Activated B cell treated with CpG ODN at 0.5 μM for 24 hours (primary cell): ENCODE results near the gene CROCC2. TPM values are rescaled to one million over a fixed set of nuclear protein-coding genes. Genes with fewer than 3 reads are reported as not detected.

ENCODE experiments used
- ATAC-seq: fragments of 200-7000 bp; cut with Tn5 transposase; one replicate; pipeline ENCODE4 v1.10.0; 2021; ENCODE audit warnings: low read depth, mild to moderate bottlenecking, moderate library complexity
- CTCF ChIA-PET: fragments of 350-600 bp; sonication (Branson Sonifier 250); formaldehyde crosslinking; loops from one replicate; lab custom pipeline; 2021; ENCODE audit warnings: antibody characterized with exemption; lab: Charles Lee
- POLR2A ChIA-PET: fragments of 350-600 bp; sonication (Branson Sonifier 250); formaldehyde crosslinking; loops from one replicate; lab custom pipeline; 2021; ENCODE audit warnings: antibody characterized with exemption; lab: Charles Lee
- DNase-seq: peaks from one replicate; pipeline ENCODE4 v3.0.0; 2022
- H3K27ac Mint-ChIP-seq: one replicate; pipeline ENCODE4 v1.8.0; 2020; ENCODE audit warnings: mixed read lengths
- H3K27me3 Mint-ChIP-seq: one replicate; pipeline ENCODE4 v1.8.0; 2021; ENCODE audit warnings: mixed read lengths
- H3K36me3 Mint-ChIP-seq: one replicate; pipeline ENCODE4 v1.8.0; 2021; ENCODE audit warnings: low read depth, mixed read lengths
- H3K4me1 Mint-ChIP-seq: one replicate; pipeline ENCODE4 v1.8.0; 2021; ENCODE audit warnings: mixed read lengths
- H3K4me3 Mint-ChIP-seq: one replicate; pipeline ENCODE4 v1.8.0; 2020; ENCODE audit warnings: mild to moderate bottlenecking, mixed read lengths
- H3K9me3 Mint-ChIP-seq: one replicate; pipeline ENCODE4 v1.8.0; 2020; ENCODE audit warnings: mixed read lengths
- intact Hi-C: fragments of 100-400 bp; cut with micrococcal nuclease; formaldehyde crosslinking; loops from one replicate; pipeline ENCODE4 v1.15.1; 2024
- total RNA-seq: library from RNA; stranded (reverse); gene quantifications from 2 replicates; pipeline ENCODE4 v1.2.3, GENCODE V29; 2022
- TF ChIP-seq, protein P1 (sequence below): fragments of 200-600 bp; IDR thresholded peaks from one replicate; pipeline ENCODE4 v1.8.0; 2022; ENCODE audit warnings: antibody characterized with exemption, mild to moderate bottlenecking

The CROCC2 gene
- total RNA-seq, 1 donor from 2014 or later = not detected

GRCh38 chr2:241041589-241042158, 135.5 kb downstream of the CROCC2 start:
- Mint-ChIP-seq H3K27me3 (no peaks in the 10 kb centered on the region), H3K27ac (peak overlapping the region; percentile 96), H3K4me3 (peak overlapping the region; percentile 74)

More at GRCh38 chr2:241041589-241042158, 135.5 kb downstream of the CROCC2 start:
- DNase-seq (no peak), ATAC-seq (peak; percentile 75)
- peaks cover 25% of the 10 kb centered on the region for H3K36me3 Mint-ChIP-seq
- intact Hi-C loops = loop anchor here (1.0 to 5.0 kb wide), 5 partner anchors 23 to 276 kb away; partner anchors contain the start of genes HDLBP, SEPTIN2 and SNED1
- CTCF ChIA-PET = no interaction called here
- H3K9me3 Mint-ChIP-seq = peaks cover 5% of the 10 kb centered on the region
- peaks cover 70% of the 10 kb centered on the region for H3K4me1 Mint-ChIP-seq
- POLR2A ChIA-PET = interaction anchor here (0.5 to 1.4 kb wide), 8 partner anchors 43 to 1016 kb away, joined by 3 to 6 read pairs (median 4); partner anchors contain the start of genes HDLBP, PPP1R7 and SNED1
- TF ChIP-seq, protein P1, sequence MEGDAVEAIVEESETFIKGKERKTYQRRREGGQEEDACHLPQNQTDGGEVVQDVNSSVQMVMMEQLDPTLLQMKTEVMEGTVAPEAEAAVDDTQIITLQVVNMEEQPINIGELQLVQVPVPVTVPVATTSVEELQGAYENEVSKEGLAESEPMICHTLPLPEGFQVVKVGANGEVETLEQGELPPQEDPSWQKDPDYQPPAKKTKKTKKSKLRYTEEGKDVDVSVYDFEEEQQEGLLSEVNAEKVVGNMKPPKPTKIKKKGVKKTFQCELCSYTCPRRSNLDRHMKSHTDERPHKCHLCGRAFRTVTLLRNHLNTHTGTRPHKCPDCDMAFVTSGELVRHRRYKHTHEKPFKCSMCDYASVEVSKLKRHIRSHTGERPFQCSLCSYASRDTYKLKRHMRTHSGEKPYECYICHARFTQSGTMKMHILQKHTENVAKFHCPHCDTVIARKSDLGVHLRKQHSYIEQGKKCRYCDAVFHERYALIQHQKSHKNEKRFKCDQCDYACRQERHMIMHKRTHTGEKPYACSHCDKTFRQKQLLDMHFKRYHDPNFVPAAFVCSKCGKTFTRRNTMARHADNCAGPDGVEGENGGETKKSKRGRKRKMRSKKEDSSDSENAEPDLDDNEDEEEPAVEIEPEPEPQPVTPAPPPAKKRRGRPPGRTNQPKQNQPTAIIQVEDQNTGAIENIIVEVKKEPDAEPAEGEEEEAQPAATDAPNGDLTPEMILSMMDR = no peak

Other genes starting within 250 kb of the CROCC2 start
- not detected in 2 replicates for gene AQP12B, start 223.5 kb upstream of the CROCC2 start, total RNA-seq
- gene AQP12A, start 214.5 kb upstream of the CROCC2 start, total RNA-seq = not detected in 2 replicates
- gene KIF1A, start 86.1 kb upstream of the CROCC2 start, total RNA-seq = not detected in 2 replicates
- not detected in 2 replicates for gene AGXT, start 37.5 kb upstream of the CROCC2 start, total RNA-seq
- gene MAB21L4, start 10.2 kb upstream of the CROCC2 start, total RNA-seq = not detected in 2 replicates
- gene SNED1, start 92.3 kb downstream of the CROCC2 start, total RNA-seq = 44.7 and 59.8 TPM in 2 replicates
- 99.7 and 122 TPM in 2 replicates for gene MTERF4, start 196.0 kb downstream of the CROCC2 start, total RNA-seq
- 113 and 150 TPM in 2 replicates for gene PASK, start 243.1 kb downstream of the CROCC2 start, total RNA-seq
- 72.0 and 74.5 TPM in 2 replicates for gene PPP1R7, start 244.1 kb downstream of the CROCC2 start, total RNA-seq